Endothelial cell of umbilical vein (primary cell): ENCODE results near the gene C8A. TPM values are rescaled to one million over a fixed set of nuclear protein-coding genes. Genes with fewer than 3 reads are reported as not detected.

ENCODE experiments used
- BruUV-seq: library from RNA; stranded (reverse); fragments of 400-500 nt; replicated peaks from 2 replicates; lab custom pipeline; 2021; lab: Mats Ljungman, UMichigan
- CTCF ChIA-PET: fragments of 300-600, 350-600 bp; sonication (Branson Sonifier 250); formaldehyde crosslinking; loops from one replicate; lab custom pipeline; 2021; ENCODE audit warnings: antibody characterized with exemption, inconsistent platforms; lab: Charles Lee
- POLR2A ChIA-PET: fragments of 300-600, 350-600 bp; sonication (Branson Sonifier 250); formaldehyde crosslinking; loops from one replicate; lab custom pipeline; 2021; ENCODE audit warnings: antibody characterized with exemption, inconsistent platforms; lab: Charles Lee
- DNase-seq: peaks from one replicate; pipeline ENCODE4 v3.0.0-alpha.2; 2011; ENCODE audit warnings: low read depth, low spot score
- FAIRE-seq: peaks from 2 replicates; lab custom pipeline; 2011; peaks lifted over from hg19 to GRCh38; lab: Jason Lieb, UNC
- H2AFZ ChIP-seq: 2 replicates; pipeline ENCODE4 v1.6.0; 2012; ENCODE audit warnings: low read depth, low read length, control low read depth, inconsistent platforms
- H3K27ac ChIP-seq: 2 replicates; pipeline ENCODE4 v1.5.1; 2011; ENCODE audit warnings: low read depth, mild to moderate bottlenecking, control low read depth, low read length, moderate library complexity; ENCODE audit not compliant: insufficient read depth
- H3K27me3 ChIP-seq, 2 experiments: 2 replicates each; pipeline versions ENCODE4 v1.6.0 to v1.6.1; 2011; ENCODE audit warnings: low read length in 2 of 2, mixed read lengths in 1 of 2; ENCODE audit not compliant: control insufficient read depth in 2 of 2, insufficient read depth in 2 of 2
- H3K36me3 ChIP-seq, 2 experiments: 2 replicates in 1 of 2; 3 replicates in 1 of 2; pipeline ENCODE4 v1.5.1; 2011; ENCODE audit warnings: low read length in 2 of 2, mild to moderate bottlenecking in 1 of 2, moderate library complexity in 1 of 2; ENCODE audit not compliant: control insufficient read depth in 2 of 2, insufficient read depth in 2 of 2; ENCODE audit errors: extremely low read depth in 1 of 2
- H3K4me1 ChIP-seq: 3 replicates; pipeline ENCODE4 v1.5.1; 2011; ENCODE audit warnings: mild to moderate bottlenecking, low read length; ENCODE audit not compliant: control insufficient read depth, insufficient read depth; ENCODE audit errors: extremely low read depth
- H3K4me2 ChIP-seq: 2 replicates; pipeline ENCODE4 v1.6.1; 2011; ENCODE audit warnings: low read length, control low read depth, mixed read lengths; ENCODE audit not compliant: insufficient read depth
- H3K4me3 ChIP-seq, 3 experiments: fragments of 200-600 bp in 1 of 3; sonication (generic), shearing (Covaris generic) in 1 of 3; replicated peaks in 1 of 3; 2 replicates each; pipeline ENCODE4 v1.5.1; 2011 to 2016; ENCODE audit warnings: control low read depth in 3 of 3, low read length in 3 of 3, mild to moderate bottlenecking in 2 of 3, inconsistent platforms in 1 of 3, low read depth in 1 of 3, moderate library complexity in 1 of 3; ENCODE audit not compliant: insufficient read depth in 1 of 3
- H3K79me2 ChIP-seq: 2 replicates; pipeline ENCODE4 v1.6.0; 2012; ENCODE audit warnings: low read length, inconsistent platforms; ENCODE audit not compliant: control insufficient read depth, insufficient read depth
- H3K9ac ChIP-seq: replicated peaks from 2 replicates; pipeline ENCODE3; 2011; ENCODE audit warnings: low read length, control low read depth; ENCODE audit not compliant: insufficient read depth; ENCODE audit errors: extremely low read depth
- H3K9me1 ChIP-seq: replicated peaks from 3 replicates; pipeline ENCODE4 v1.6.0; 2011; ENCODE audit warnings: mild to moderate bottlenecking, low read length; ENCODE audit not compliant: control insufficient read depth, insufficient read depth; ENCODE audit errors: extremely low read depth
- H3K9me3 ChIP-seq: replicated peaks from 2 replicates; pipeline ENCODE4 v1.5.1; 2012; ENCODE audit warnings: low read length, inconsistent platforms; ENCODE audit not compliant: control insufficient read depth, insufficient read depth
- H4K20me1 ChIP-seq: replicated peaks from 2 replicates; pipeline ENCODE3; 2011; ENCODE audit warnings: mild to moderate bottlenecking, low read length; ENCODE audit not compliant: control insufficient read depth, insufficient read depth; ENCODE audit errors: extremely low read depth
- CTCF ChIP-seq, 2 donors: IDR thresholded peaks; 1 replicate in 1 of 2; 2 replicates in 1 of 2; pipeline ENCODE4 v1.5.1; 2011; ENCODE audit warnings: low read length in 2 of 2, mild to moderate bottlenecking in 2 of 2, moderate library complexity in 2 of 2, control low read depth in 1 of 2, inconsistent platforms in 1 of 2, low read depth in 1 of 2; ENCODE audit not compliant: insufficient read depth in 1 of 2; ENCODE audit errors: extremely low read depth in 1 of 2
- EZH2 ChIP-seq: IDR thresholded peaks from 2 replicates; pipeline ENCODE4 v1.6.1; 2012; ENCODE audit warnings: borderline replicate concordance, low read depth, mild to moderate bottlenecking, moderate library complexity, low read length, inconsistent platforms; ENCODE audit not compliant: severe bottlenecking
- FOS ChIP-seq: IDR thresholded peaks from 2 replicates; pipeline ENCODE4 v1.6.1; 2011; ENCODE audit warnings: mild to moderate bottlenecking, low read length, moderate library complexity, borderline replicate concordance; ENCODE audit not compliant: insufficient read depth
- GATA2 ChIP-seq: IDR thresholded peaks from 2 replicates; pipeline ENCODE4 v1.7.0; 2011; ENCODE audit warnings: low read depth, mild to moderate bottlenecking, moderate library complexity, mixed read lengths, low read length; ENCODE audit not compliant: insufficient read length, insufficient read depth
- JUN ChIP-seq: IDR thresholded peaks from 2 replicates; pipeline ENCODE4 v1.6.1; 2011; ENCODE audit warnings: borderline replicate concordance, low read depth; ENCODE audit not compliant: insufficient read length, insufficient read depth
- MAX ChIP-seq: IDR thresholded peaks from 2 replicates; pipeline ENCODE4 v1.6.1; 2011; ENCODE audit not compliant: insufficient read depth, insufficient read length
- MYC ChIP-seq: IDR thresholded peaks from one replicate; pipeline ENCODE4 v1.6.1; 2011; ENCODE audit warnings: mild to moderate bottlenecking, low read depth, low read length
- POLR2A ChIP-seq: IDR thresholded peaks from 2 replicates; pipeline ENCODE4 v1.6.1; 2012; ENCODE audit warnings: low read depth, mild to moderate bottlenecking, control low read depth, low read length
- POLR2AphosphoS5 ChIP-seq: IDR thresholded peaks from 2 replicates; pipeline ENCODE4 v1.6.1; 2012; ENCODE audit warnings: low read depth, mild to moderate bottlenecking, control low read depth, low read length, moderate library complexity; ENCODE audit not compliant: insufficient read depth
- dilution Hi-C: fragments of 300-500 bp; cut with MboI; formaldehyde crosslinking; loops from one replicate; pipeline ENCODE4 v1.15.0; 2019; ENCODE audit warnings: low sequenced_read_pairs; ENCODE audit not compliant: extremely low pct_ligation_motif_present
- intact Hi-C: fragments of 100-400 bp; cut with micrococcal nuclease; formaldehyde crosslinking; loops from one replicate; pipeline ENCODE4 v1.10.0; 2022
- polyA plus RNA-seq, 4 experiments: library from polyadenylated mRNA; depleted of rRNA in 3 of 4; stranded (reverse) in 3 of 4; unstranded in 1 of 4; fragments of >200 nt; gene quantifications; 2 replicates each; pipeline versions ENCODE4 v1.2.1 to v1.2.3, GENCODE V29; 2011 to 2012; ENCODE audit warnings: missing spikeins in 1 of 4
- total RNA-seq: library from RNA; stranded (reverse); gene quantifications from 2 replicates; pipeline ENCODE4 v1.2.3, GENCODE V29; 2021

Gene C8A
- total and polyA plus RNA-seq, 2 donors (not counting 3 experiments of a cell fraction or from before 2014, with no cell fraction given), result not detected

- no peak overlapping the region for H3K4me3 ChIP-seq
- no peak overlapping the region for H3K4me2 ChIP-seq
- H3K36me3 ChIP-seq, result no peaks in the 10 kb centered on the region
- ChIA-PET CTCF (no interaction called here), POLR2A (no interaction called here)
- dilution Hi-C loops, result no loop called here
- H3K9me1 ChIP-seq, result no peaks in the 10 kb centered on the region
- TF ChIP-seq MYC (no peak), POLR2A (no peak), POLR2AphosphoS5 (no peak), EZH2 (no peak), FOS (no peak), GATA2 (no peak), JUN (no peak), CTCF (IDR thresholded peaks at IDR 0.05; ENCODE audit: extremely low read depth in 1 of 2, insufficient read depth in 1 of 2, low read depth in 1 of 2, low read length in 2 of 2) (no peak), MAX (no peak)
- H3K9me3 ChIP-seq, result no peaks in the 10 kb centered on the region
- BruUV-seq, result no TSS peak
- DNase-seq (no peak), FAIRE-seq (no peak)
- no peaks in the 10 kb centered on the region for H3K4me1 ChIP-seq
- intact Hi-C loops, result no loop called here
- H3K79me2 ChIP-seq, result no peaks in the 10 kb centered on the region
- no peaks in the 10 kb centered on the region for H4K20me1 ChIP-seq
- no peak overlapping the region for H3K27ac ChIP-seq
- H3K27me3 ChIP-seq, result no peaks in the 10 kb centered on the region
- no peak overlapping the region for H2AFZ ChIP-seq
- H3K9ac ChIP-seq, result no peak overlapping the region
Measured at GRCh38 chr1:56938646-56939045, 84.0 kb downstream of the C8A start.
